Esophagus mucosa (tissue), 1 donor: Measurements from ENCODE around the gene IFT22. TPM values are rescaled to one million over a fixed set of nuclear protein-coding genes. Genes with fewer than 3 reads are reported as not detected.
"Not testable (repeated sequence)": the region's sequence is repeated elsewhere in the genome, so short reads cannot be mapped to it uniquely, and the experiment has no call there.

Experiments used
- ATAC-seq: fragments of 200-7000 bp; cut with Tn5 transposase; one replicate; pipeline ENCODE4 v1.9.1; 2020
- total RNA-seq: library from RNA; stranded (reverse); gene quantifications from one replicate; pipeline ENCODE4 v1.2.4, GENCODE V29; 2023
- donor health status: DM: yes; HTN: yes; CAD: no.

The IFT22 gene
- total RNA-seq: 10.4 TPM

- peak; percentile 93 for ATAC-seq
Measured at GRCh38 chr7:101321491-101322401, at the start of gene IFT22. IFT22 (minus strand) TSS chr7:101321812; CDS start chr7:101321709, 103 bp downstream.

- ATAC-seq: no peak
Measured at GRCh38 chr7:101370836-101371235, 49.2 kb upstream of the IFT22 start.

DNA sequence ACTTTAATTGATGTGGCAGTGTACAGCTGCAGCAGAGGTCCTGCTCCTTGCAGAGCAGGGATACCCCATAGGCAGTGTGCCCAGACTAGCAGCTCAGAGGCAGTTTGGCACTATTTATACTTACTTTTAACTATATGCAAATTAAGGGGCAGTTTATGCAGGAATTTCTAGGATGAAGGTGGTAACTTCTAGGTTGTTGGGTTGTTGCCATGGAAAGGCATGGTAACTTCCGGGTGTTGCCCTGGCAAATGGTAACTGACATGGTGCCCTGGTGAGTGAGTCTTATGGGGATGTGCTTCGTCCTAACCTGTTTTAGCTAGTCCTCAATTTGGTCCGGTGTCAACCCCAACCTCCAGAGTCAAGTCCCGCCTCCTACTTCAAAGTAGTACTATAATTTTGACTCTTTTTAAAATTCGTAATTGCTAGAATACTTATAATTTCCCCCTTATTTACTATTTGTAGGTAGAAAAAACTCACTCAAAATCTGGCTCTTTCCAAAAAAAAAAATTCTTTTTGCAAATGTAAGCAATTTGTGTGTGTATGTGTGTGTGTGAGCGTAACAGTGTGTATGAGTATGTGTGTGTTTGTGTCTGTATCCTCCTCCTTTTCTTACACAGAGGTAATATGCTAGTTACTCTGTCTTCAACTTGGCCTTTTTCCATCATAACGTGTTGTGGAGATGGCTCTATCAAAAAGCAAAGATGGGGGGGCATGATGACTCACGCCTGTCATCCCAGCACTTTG is 47.0 kb upstream of the IFT22 start:
- no peak for ATAC-seq

DNA sequence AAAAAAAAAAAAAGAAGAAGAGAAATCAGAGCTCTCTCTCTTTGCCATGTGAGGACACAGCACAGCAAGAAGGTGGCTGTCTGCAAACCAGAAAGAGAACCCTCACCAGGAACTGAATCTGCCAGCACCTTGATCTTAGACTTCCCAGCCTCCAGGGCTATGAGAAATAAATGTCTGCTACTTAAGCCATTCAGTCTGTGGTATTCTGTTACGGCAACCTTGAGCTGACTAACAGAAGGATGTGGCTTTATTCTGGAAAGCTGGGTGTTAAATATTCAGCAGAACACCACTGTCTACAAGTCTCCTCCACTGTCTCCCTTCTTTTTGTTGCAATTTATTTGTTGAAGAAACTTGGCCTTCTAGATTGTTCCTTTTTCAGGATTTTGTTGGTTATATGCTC is 46.1 kb upstream of the IFT22 start:
- ATAC-seq: no peak

DNA sequence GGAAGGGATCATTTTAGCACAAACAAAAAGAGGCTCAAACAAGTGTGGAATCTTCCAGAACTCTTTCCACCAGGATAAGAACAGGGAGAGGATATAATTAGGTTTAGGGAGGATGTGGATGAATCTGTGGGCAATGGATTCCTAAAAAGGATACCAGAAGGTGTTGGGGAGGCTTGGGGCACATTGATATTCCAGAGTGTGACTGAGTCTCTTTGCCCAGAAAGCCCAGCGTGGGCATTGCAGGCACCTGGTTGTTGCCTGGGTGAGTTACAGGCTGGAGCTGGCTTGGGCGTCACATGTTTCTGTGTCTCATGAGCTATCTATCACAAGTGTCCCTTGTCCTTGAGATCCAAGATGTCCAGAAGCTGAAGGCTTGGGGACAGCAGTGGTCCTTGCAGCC is 44.3 kb upstream of the IFT22 start:
- ATAC-seq: no peak

DNA sequence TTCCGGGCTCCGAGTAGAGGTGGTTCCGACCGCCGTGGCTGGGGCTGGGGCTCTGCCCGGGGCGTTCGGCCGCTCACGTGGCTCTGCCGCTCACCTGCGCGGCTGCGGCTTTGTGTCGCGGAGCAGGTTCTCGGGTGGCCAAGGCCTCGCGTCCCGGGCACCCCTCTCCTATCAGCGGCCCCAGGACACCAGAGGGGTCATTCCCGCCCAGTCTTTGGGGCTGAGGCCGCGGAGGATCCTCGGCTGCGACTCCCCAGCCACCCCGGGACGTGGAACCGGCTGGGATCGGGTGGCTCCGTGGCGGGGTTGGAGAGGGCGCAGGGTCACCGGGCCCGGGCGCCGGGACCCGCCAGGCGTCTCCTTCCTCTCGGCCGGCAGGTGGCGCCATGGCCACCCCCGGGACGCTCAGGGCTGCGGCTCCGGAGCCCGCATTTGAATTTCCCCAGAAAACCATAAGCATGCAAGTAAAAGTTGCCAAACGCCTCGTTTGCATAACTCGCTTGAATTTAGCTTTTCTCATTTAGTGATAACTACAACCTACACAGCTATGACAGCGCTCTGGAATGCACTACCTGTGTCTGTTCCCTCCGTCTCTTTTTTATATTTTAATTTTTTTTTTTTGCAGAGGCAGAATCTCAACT is 42.2 kb upstream of the IFT22 start:
- ATAC-seq: peak; percentile 81

GRCh38 chr7:101363196-101363733 is 41.7 kb upstream of the IFT22 start:
- peak; percentile 23 for ATAC-seq

GRCh38 chr7:101362334-101363195 is 41.0 kb upstream of the IFT22 start, which contains the start of gene COL26A1:
COL26A1 (plus strand) TSS chr7:101362875; CDS start chr7:101363033, 158 bp downstream.
- peak; percentile 35 for ATAC-seq

- ATAC-seq: no peak
Measured at GRCh38 chr7:101357433-101357832, 35.8 kb upstream of the IFT22 start.

DNA sequence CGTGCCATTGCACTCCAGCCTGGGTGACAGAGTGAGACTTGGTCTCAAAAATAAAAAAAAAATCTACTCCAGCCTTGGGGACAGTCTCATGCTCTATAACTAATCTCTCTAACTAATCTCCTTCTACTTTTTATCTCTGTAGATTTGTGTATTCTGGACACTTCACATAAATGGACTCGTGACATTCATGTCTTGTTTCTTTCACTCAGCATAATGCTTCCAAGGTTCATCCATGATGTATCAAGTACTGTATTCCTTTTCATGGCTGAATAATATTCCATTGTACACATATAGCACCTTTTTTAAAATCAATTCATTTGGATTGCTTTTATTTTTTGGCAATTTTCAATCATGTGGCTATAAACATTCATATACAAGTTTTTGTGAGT is 31.3 kb upstream of the IFT22 start:
- ATAC-seq: no peak

DNA sequence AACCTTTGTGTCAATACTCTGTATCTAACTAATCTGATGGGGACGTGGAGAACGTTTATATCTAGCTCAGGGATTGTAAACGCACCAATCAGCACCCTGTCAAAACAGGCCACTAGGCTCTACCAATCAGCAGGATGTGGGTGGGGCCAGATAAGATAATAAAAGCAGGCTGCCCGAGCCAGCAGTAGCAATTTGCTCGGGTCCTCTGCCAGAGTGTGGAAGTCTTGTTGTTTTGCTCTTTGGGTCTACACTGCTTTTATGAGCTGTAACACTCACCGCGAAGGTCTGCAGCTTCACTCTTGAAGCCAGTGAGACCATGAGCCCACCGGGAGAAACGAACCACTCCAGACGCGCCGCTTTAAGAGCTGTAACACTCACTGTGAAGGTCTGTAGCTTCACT is 27.7 kb upstream of the IFT22 start:
- ATAC-seq: not testable (repeated sequence)

DNA sequence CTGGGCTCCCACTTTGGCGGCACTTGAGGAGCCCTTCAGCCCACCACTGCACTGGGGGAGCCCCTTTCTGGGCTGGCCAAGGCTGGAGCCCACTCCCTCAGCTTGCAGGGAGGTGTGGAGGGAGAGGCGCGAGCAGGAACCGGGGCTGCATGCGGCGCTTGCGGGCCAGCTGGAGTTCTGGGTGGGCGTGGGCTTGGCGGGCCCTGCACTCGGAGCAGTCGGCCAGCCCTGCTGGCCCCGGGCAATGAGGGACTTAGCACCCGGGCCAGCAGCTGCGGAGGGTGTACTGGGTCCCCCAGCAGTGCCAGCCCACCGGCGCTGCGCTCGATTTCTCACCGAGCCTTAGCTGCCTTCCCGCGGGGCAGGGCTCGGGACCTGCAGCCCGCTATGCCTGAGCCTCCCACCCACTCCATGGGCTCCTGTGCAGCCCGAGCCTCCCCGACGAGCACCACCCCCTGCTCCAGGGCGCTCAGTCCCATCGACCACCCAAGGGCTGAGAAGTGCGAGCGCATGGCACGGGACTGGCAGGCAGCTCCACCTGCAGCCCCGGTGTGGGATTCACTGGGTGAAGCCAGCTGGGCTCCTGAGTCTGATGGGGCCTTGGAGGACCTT is 26.9 kb upstream of the IFT22 start:
- not testable (repeated sequence) for ATAC-seq

- ATAC-seq: no peak
Measured at GRCh38 chr7:101347477-101347876, 25.9 kb upstream of the IFT22 start.

- no peak for ATAC-seq
Measured at GRCh38 chr7:101342892-101343291, 21.3 kb upstream of the IFT22 start.

DNA sequence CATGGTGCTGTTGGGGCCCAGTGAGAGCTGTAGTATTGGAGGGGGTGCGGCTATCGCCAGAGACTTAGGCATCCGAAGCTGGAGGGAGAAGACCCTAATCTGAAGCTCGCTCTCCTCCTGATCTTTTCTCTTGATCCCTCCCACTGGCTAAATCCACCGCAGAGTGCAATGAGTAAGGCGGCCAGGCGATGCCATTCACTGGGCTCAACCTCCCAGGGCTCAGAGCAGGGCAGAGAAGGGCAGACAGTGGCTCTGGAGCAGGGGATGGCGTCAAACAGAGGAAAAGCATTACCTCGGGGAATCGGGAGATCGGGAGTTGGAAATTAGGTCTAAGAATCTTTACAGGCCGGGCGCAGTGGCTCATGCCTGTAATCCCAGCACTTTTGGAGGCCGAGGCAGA is 18.8 kb upstream of the IFT22 start:
- ATAC-seq: no peak

DNA sequence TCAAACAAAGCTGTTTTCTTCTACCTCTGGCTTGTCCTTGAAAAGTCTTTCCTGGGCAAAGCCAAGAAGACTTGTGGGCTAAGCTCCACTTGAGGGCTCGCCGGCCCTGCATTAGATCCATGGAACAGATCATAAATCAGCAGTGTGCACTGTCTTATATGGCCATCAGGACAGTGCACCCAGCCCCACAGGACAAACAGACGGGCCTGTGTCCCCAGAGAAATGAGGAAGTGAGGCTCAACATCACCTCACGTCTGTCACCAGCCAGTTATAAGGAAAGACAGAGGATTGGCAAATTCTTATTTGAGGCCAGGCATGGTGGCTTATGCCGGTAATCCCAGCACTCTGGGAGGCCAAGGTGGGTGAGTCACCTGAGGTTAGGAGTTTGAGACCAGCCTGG is 12.3 kb upstream of the IFT22 start:
- peak; percentile 31 for ATAC-seq

DNA sequence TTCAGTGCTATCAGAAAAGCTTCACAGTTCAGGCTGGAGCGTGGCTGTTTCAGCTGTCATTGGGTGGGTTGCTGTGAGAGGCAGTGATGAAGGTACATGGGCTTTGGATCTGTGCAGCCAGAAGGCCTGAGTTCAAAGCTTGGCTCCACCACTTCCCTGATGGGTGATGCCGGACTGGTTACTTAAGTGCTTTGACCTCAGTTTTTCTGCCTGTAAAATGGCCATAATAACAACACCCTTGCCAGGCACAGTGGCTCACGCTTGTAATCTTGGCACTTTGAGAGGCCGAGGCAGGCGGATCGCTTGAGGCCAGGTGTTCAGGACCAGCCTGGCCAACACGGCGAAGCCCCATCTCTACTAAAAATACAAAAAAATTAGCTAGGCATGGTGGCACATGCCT is 10.4 kb upstream of the IFT22 start:
- no peak for ATAC-seq

GRCh38 chr7:101330011-101330484 is 8.4 kb upstream of the IFT22 start:
- ATAC-seq: no peak

GRCh38 chr7:101328159-101328558 is 6.5 kb upstream of the IFT22 start:
- no peak for ATAC-seq

GRCh38 chr7:101319401-101319800 is 2.2 kb downstream of the IFT22 start:
- ATAC-seq: no peak

- no peak for ATAC-seq
Measured at GRCh38 chr7:101315336-101315735, 6.3 kb downstream of the IFT22 start.
